Neural cell (in vitro differentiated cells): Measurements from ENCODE around the gene SLCO2A1. TPM values are rescaled to one million over a fixed set of nuclear protein-coding genes. Genes with fewer than 3 reads are reported as not detected.

Experiments used
- H2AFZ ChIP-seq: fragments of 200-600, 300-800 bp; sonication (generic), shearing (Covaris generic); 2 replicates; pipeline ENCODE4 v1.6.0; 2014; ENCODE audit warnings: low read depth, mild to moderate bottlenecking, antibody characterized with exemption, low read length, moderate library complexity
- H3F3A ChIP-seq: fragments of 200-600 bp; shearing (Covaris generic); 2 replicates; pipeline ENCODE4 v1.6.1; 2016; ENCODE audit warnings: mild to moderate bottlenecking, moderate library complexity, mixed read lengths, antibody characterized with exemption, low read length; ENCODE audit not compliant: insufficient read depth, poor library complexity, severe bottlenecking
- H3K27ac ChIP-seq: fragments of 200-600, 300-800 bp; sonication (generic), shearing (Covaris generic); 2 replicates; pipeline ENCODE4 v1.5.1; 2014; ENCODE audit warnings: mild to moderate bottlenecking, low read length, moderate library complexity
- H3K27me3 ChIP-seq: fragments of 300-800, 200-600 bp; sonication (generic), shearing (Covaris generic); 2 replicates; pipeline ENCODE4 v1.6.0; 2014; ENCODE audit warnings: mild to moderate bottlenecking, low read depth, low read length, moderate library complexity; ENCODE audit not compliant: insufficient read depth
- H3K36me3 ChIP-seq: fragments of 300-800, 200-600 bp; sonication (generic), shearing (Covaris generic); 2 replicates; pipeline ENCODE4 v1.5.1; 2014; ENCODE audit warnings: mild to moderate bottlenecking, antibody characterized with exemption, low read length, moderate library complexity; ENCODE audit not compliant: insufficient read depth
- H3K4me2 ChIP-seq: fragments of 300-800, 200-600 bp; sonication (generic), shearing (Covaris generic); 2 replicates; pipeline ENCODE4 v1.6.0; 2014; ENCODE audit warnings: mild to moderate bottlenecking, low read length
- H3K4me3 ChIP-seq: fragments of 300-800, 200-600 bp; sonication (generic), shearing (Covaris generic); 2 replicates; pipeline ENCODE4 v1.5.1; 2014; ENCODE audit warnings: mild to moderate bottlenecking, low read length, moderate library complexity
- H3K79me2 ChIP-seq: fragments of 200-600 bp; shearing (Covaris generic); replicated peaks from 2 replicates; pipeline ENCODE4 v1.6.0; 2014; ENCODE audit warnings: mild to moderate bottlenecking, low read length, moderate library complexity; ENCODE audit not compliant: insufficient read depth
- H3K9ac ChIP-seq: fragments of 300-800, 200-600 bp; sonication (generic), shearing (Covaris generic); 2 replicates; pipeline ENCODE4 v1.6.1; 2016; ENCODE audit warnings: mild to moderate bottlenecking, low read length, mixed read lengths
- H3K9me2 ChIP-seq: fragments of 200-600 bp; shearing (Covaris generic); 2 replicates; pipeline ENCODE4 v1.6.1; 2016; ENCODE audit warnings: mild to moderate bottlenecking, low read length, mixed read lengths; ENCODE audit not compliant: insufficient read depth
- H3K9me3 ChIP-seq: fragments of 200-600, 300-800 bp; sonication (generic), shearing (Covaris generic); 2 replicates; pipeline ENCODE4 v1.6.1; 2016; ENCODE audit warnings: mild to moderate bottlenecking, mixed run types, low read length, moderate library complexity, mixed read lengths
- H4K20me1 ChIP-seq: fragments of 200-600 bp; shearing (Covaris generic); 2 replicates; pipeline ENCODE4 v1.6.1; 2016; ENCODE audit warnings: mild to moderate bottlenecking, mixed run types; ENCODE audit not compliant: insufficient read depth
- CTCF ChIP-seq: fragments of 450-650 bp; IDR thresholded peaks from 2 replicates; pipeline ENCODE4 v1.5.1; 2014; ENCODE audit warnings: antibody characterized with exemption, mild to moderate bottlenecking, moderate library complexity; ENCODE audit not compliant: poor library complexity, severe bottlenecking
- EP300 ChIP-seq: fragments of 450-650 bp; conservative IDR thresholded peaks from 2 replicates; pipeline ENCODE4 v1.6.1; 2014; ENCODE audit warnings: antibody characterized with exemption, mild to moderate bottlenecking, moderate library complexity; ENCODE audit not compliant: poor library complexity, severe bottlenecking
- EZH2 ChIP-seq: fragments of 200-600, 300-800 bp; shearing (Covaris generic), sonication (generic); IDR thresholded peaks from 2 replicates; pipeline ENCODE4 v1.6.1; 2014; ENCODE audit warnings: antibody characterized with exemption, low read length, borderline replicate concordance, mild to moderate bottlenecking; ENCODE audit not compliant: insufficient read depth, poor library complexity, severe bottlenecking
- MXI1 ChIP-seq: fragments of 450-650 bp; conservative IDR thresholded peaks from 2 replicates; pipeline ENCODE4 v1.6.1; 2014; ENCODE audit warnings: antibody characterized with exemption, mild to moderate bottlenecking; ENCODE audit not compliant: poor library complexity, severe bottlenecking
- POLR2AphosphoS5 ChIP-seq: IDR thresholded peaks from 2 replicates; pipeline ENCODE4 v1.6.1; 2012
- RAD21 ChIP-seq: fragments of 450-650 bp; conservative IDR thresholded peaks from 2 replicates; pipeline ENCODE4 v1.6.1; 2014; ENCODE audit warnings: antibody characterized with exemption, mild to moderate bottlenecking, moderate library complexity
- REST ChIP-seq: IDR thresholded peaks from 2 replicates; pipeline ENCODE4 v1.6.1; 2012; ENCODE audit warnings: borderline replicate concordance
- SMC3 ChIP-seq: fragments of 450-650 bp; conservative IDR thresholded peaks from 2 replicates; pipeline ENCODE4 v1.6.1; 2014; ENCODE audit warnings: antibody characterized with exemption, mild to moderate bottlenecking, moderate library complexity; ENCODE audit not compliant: poor library complexity
- TAF1 ChIP-seq: IDR thresholded peaks from 2 replicates; pipeline ENCODE4 v1.6.1; 2012; ENCODE audit warnings: low read depth
- polyA plus RNA-seq: library from polyadenylated mRNA; depleted of rRNA; stranded (reverse); fragments of >200 nt; gene quantifications from 2 replicates; pipeline ENCODE4 v1.2.3, GENCODE V29; 2014

The SLCO2A1 gene
- polyA plus RNA-seq, 1 donor from 2014 or later: not detected

GRCh38 chr3:133970339-133970738 lies 59.4 kb downstream of the SLCO2A1 start:
- Histone ChIP-seq H3K36me3 (no peaks in the 10 kb centered on the region), H3K9ac (no peak overlapping the region), H3K9me2 (no peaks in the 10 kb centered on the region), H3K4me3 (no peak overlapping the region), H3K79me2 (no peaks in the 10 kb centered on the region), H4K20me1 (no peaks in the 10 kb centered on the region), H3F3A (no peaks in the 10 kb centered on the region), H2AFZ (no peak overlapping the region), H3K27me3 (no peaks in the 10 kb centered on the region), H3K4me2 (no peak overlapping the region), H3K9me3 (no peaks in the 10 kb centered on the region), H3K27ac (no peak overlapping the region)
- TF ChIP-seq RAD21 (no peak), EZH2 (no peak), CTCF (no peak), EP300 (no peak), POLR2AphosphoS5 (no peak), REST (no peak), TAF1 (no peak), SMC3 (no peak), MXI1 (no peak)

- Histone ChIP-seq H3K9me3 (no peaks in the 10 kb centered on the region), H4K20me1 (no peaks in the 10 kb centered on the region), H3K27me3 (no peaks in the 10 kb centered on the region), H3K9me2 (no peaks in the 10 kb centered on the region), H3K4me3 (no peak overlapping the region), H3K36me3 (no peaks in the 10 kb centered on the region), H3K27ac (no peak overlapping the region), H3K9ac (no peak overlapping the region), H3K79me2 (no peaks in the 10 kb centered on the region), H2AFZ (no peak overlapping the region), H3K4me2 (no peak overlapping the region), H3F3A (no peaks in the 10 kb centered on the region)
- TF ChIP-seq POLR2AphosphoS5 (no peak), EZH2 (no peak), MXI1 (no peak), SMC3 (no peak), CTCF (no peak), TAF1 (no peak), EP300 (no peak), RAD21 (no peak), REST (no peak)
These were observed 61.5 kb downstream of the SLCO2A1 start for GRCh38 chr3:133967992-133968892.
